ENCODE data around the gene EEF1AKMT3.

Gene EEF1AKMT3

DNA sequence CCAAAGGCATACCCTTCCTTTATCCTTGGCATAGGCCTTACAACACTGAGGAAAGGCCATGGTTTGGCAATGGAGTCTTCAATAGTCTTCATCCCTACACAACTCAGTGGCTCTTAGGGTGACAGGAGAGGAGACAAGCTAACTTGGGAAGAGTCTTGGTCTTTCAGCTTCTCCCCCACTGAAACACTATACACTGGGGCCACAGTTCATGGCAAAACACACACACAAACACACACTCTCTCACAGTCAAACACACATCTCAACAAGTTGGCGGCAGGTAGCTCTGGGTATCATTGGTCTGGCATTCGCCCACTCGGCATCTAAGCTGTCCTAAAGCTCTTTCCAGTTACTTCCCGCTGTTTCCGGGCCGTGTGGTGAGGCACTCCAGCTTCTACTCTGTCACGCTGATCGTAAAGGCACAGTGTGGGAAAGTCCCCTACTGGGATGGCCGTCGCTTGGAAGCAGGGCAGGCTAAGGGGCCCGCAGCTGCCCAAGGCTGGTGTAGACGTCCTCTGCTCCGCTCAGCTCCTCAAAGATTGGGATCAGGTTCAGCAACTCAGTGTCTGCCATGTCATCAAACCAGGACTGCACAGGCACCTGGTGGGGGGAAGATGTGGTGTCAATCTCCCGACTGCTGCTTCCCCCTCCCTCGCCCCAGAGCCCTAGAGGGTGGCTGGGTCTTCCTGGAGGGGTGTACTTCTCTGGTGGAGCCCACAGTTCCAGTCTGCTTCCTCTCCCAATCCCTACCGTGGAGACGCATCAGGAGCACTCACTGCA lies 50.9 kb downstream of the EEF1AKMT3 start:
- TF ChIP-seq, protein P1, sequence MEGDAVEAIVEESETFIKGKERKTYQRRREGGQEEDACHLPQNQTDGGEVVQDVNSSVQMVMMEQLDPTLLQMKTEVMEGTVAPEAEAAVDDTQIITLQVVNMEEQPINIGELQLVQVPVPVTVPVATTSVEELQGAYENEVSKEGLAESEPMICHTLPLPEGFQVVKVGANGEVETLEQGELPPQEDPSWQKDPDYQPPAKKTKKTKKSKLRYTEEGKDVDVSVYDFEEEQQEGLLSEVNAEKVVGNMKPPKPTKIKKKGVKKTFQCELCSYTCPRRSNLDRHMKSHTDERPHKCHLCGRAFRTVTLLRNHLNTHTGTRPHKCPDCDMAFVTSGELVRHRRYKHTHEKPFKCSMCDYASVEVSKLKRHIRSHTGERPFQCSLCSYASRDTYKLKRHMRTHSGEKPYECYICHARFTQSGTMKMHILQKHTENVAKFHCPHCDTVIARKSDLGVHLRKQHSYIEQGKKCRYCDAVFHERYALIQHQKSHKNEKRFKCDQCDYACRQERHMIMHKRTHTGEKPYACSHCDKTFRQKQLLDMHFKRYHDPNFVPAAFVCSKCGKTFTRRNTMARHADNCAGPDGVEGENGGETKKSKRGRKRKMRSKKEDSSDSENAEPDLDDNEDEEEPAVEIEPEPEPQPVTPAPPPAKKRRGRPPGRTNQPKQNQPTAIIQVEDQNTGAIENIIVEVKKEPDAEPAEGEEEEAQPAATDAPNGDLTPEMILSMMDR (IDR thresholded peaks at IDR 0.05; ENCODE audit: extremely low read depth, missing control alignments): no peak
- DNase-seq (ENCODE audit: low spot score): no peak

DNA sequence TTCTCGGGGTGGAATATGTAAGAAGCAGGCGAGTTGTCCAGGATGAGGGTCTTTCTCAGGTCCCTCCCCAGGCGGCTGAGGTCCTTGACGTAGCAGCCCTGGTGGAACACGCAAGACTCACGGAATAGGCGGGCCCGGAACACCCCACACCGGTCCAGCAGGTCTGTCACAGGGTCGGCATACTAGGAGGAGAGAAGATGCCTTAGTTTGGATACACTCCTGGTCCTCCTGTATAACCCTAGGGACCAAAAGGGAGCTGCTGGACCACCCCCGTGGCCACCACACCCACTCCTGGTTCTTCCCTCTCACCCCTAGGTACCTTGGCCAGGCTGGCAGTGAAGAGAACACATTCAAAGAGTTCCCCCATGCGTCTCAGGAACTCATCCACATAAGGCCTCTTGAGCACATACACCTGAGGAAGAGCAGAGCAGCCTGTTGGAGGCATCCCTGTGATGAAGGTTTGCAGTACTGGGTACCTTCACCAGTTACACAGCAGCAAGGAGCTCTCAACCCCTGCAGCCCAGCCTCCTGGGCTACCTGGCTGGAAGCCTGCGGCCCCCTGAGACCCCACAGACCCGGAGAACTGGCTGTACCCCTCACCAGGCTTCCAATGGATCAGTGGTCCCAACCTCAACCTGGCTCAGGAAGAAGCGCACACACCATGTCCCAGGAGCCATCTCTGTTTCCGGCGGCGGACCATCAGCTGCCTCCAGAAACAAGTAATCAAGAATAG lies 51.7 kb downstream of the EEF1AKMT3 start:
- TF ChIP-seq, protein P1 (IDR thresholded peaks at IDR 0.05; ENCODE audit: extremely low read depth, missing control alignments): no peak
- no peak for DNase-seq (ENCODE audit: low spot score)

DNA sequence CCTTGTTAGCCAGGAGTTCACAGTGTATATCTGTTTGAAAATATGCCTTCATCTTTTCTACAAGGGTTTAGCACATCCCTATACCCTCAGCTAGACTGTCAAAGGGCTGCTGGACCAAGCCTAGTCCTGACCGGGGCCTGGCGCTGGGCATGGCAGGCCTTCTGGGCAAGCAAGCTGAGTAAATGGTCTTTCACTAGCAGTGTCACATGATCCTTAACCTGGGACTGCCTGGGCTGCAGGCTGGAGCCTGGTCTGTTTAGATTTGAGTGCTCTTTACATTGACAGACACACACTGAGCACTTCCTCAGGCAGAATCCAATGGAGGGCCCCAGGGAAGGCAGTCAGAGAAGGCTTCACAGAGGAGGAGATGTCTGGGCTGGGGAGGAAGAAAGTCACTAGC lies 53.0 kb downstream of the EEF1AKMT3 start:
- DNase-seq (ENCODE audit: low spot score): no peak
- TF ChIP-seq, protein P1 (IDR thresholded peaks at IDR 0.05; ENCODE audit: extremely low read depth, missing control alignments): no peak

DNA sequence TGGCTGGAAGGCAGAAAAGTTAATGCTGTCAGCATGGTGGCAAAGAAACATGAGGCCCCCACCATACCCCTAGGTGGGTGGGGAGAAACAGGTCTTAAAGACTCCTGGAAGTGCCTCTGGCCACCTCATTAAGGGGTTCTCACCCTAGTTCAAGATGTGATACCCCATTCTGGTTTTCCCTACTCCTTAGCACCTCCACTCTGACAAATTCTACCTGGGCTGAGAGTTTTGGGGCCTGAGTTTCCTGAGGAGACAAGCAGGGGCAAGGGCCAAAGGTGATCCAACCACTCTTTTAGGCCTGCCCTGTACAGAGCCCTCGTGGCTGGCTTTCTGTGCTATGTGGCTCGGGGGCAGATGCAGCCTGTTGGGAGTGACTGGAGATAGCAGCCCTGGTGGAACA lies 54.0 kb downstream of the EEF1AKMT3 start:
- TF ChIP-seq, protein P1 (IDR thresholded peaks at IDR 0.05; ENCODE audit: extremely low read depth, missing control alignments): no peak
- DNase-seq (ENCODE audit: low spot score): no peak

DNA sequence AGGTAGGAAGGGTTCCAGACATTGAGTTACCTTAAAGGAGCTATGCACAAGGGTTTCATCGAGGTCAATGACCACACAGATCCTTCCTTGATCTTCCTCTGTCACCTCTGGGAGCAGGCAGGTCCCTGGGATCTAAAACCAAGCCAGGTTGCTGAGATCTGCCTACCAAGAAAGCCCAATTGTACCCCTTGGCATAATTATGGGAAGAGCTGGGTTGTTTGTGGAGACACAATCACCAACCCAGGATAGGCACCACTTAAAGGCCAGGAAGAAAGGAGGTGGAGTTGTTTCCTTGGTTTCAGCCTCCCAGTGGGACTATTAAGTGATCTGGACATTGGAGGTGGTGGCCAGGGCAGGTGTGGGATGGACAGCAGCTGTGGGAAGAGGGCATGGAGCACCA lies 54.6 kb downstream of the EEF1AKMT3 start:
- TF ChIP-seq, protein P1 (IDR thresholded peaks at IDR 0.05; ENCODE audit: extremely low read depth, missing control alignments): no peak

DNA sequence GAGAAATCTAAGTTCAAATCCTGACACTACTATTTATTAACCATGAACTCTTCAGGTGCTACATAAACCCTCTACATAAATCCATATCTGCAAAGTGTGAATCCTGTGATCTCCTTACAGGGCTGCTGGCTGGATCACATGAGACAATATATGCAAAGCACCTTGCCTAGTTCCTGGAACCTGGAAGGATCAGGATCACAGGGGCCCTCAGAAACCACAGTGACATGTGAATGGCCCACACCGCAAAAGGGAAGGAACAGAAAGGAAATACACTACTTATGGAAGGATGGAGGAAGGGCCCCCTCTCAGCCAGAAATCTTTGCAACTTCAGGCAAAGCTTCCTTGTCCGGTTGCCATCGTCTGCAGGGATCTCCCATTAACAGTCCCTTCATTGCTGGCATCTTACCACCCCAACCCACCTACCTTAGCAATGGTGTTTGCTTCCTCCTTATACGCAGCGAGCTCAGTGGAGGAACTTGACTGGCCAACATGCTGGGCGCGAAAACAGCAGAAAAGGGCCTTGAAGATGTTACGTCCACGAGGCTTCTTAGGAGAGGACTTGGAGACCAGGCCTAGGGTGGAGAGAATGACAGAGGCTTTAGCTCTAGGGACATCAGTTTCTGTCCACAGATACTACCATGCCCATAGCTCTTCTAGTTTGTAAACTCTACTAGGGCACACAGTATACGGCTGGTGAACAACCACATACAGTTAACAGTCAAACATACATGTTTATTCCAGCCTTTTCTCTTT lies 56.8 kb downstream of the EEF1AKMT3 start:
- TF ChIP-seq, protein P1 (IDR thresholded peaks at IDR 0.05; ENCODE audit: extremely low read depth, missing control alignments): no peak
- no peak for DNase-seq (ENCODE audit: low spot score)

More for the DNA sequence above, 54.6 kb downstream of the EEF1AKMT3 start:
- no peak for DNase-seq (ENCODE audit: low spot score)

DNA sequence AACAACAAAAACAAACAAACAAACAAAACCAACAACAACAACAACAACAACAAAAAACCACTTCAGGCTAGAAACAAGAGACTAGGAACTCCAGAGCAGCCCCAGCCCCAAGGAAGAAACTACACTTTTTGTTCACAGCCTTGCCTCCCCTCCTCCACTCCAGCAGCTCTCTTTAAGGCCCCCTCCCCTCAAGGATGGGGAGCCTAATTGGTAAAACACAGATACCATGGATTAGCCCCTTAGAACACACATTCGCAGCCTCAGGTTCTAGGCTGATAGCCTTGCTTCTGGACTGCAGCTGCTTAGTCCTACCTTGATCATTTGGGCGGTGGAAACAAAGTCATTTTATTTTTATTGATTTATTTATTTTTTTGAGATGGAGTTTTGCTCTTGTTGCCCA lies 58.0 kb downstream of the EEF1AKMT3 start:
- no peak for DNase-seq (ENCODE audit: low spot score)
- TF ChIP-seq, protein P1 (IDR thresholded peaks at IDR 0.05; ENCODE audit: extremely low read depth, missing control alignments): no peak
